Panc1 (cell line): Measurements from ENCODE around the gene PRKAG3.

Source experiments
- CTCF ChIP-seq: fragments of 450-650 bp; IDR thresholded peaks from 2 replicates; pipeline ENCODE4 v1.5.1; 2017; ENCODE audit warnings: mild to moderate bottlenecking
- TCF7L2 ChIP-seq: IDR thresholded peaks from 2 replicates; pipeline ENCODE4 v1.6.1; 2011; ENCODE audit warnings: mild to moderate bottlenecking, low read depth, low read length, inconsistent platforms

GRCh38 chr2:218853766-218854165, 22.2 kb upstream of the PRKAG3 start:
- TF ChIP-seq CTCF (no peak), TCF7L2 (no peak)
